Ammon's horn (tissue), 1 donor: ENCODE data around the gene CERS2.

Experiments used
- DNase-seq: peaks from one replicate; pipeline ENCODE4 v3.0.0-alpha.2; 2016; ENCODE audit warnings: low spot score

The CERS2 gene

GRCh38 chr1:150997949-150998348, 23.3 kb upstream of the CERS2 start:
- no peak for DNase-seq

DNA sequence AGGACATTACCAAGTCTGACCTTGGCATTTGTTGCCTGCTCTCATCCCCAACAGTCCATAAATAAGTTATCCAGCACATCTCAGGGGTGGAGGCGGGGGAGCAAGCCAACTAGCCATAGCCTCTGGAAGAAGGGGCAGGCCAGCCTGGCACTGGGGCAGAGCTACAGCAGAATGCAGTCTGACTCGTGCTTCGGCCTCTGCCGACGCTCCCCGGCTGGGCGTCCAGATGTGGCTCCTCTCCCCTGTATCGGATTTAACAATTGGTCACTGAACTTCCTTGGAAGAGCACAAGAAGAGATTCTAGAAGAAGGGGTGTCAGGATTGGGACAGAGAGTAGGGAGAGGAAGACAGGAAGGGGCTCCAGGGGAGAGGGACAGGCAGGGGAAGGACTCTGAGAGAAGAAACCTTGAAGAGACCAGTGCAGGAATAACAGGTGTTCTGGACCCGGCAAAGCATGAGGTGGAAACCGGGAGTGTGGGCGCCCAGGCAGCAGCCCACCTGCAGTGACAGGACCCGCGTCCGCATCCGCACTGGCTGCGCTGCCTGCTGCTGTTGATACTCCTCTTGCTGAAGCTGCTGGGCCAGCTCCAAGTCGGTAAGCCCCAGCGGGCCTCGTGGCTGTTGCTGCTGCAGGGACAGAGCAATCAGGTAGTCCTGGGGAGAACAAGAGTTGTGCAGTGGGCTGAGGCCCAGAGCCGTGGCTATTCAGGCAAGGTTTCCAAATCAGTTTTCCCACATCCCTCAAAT, 22.7 kb upstream of the CERS2 start:
- no peak for DNase-seq

- no peak for DNase-seq
Measured at GRCh38 chr1:150995896-150996295, 21.3 kb upstream of the CERS2 start.

- DNase-seq = no peak
Measured at GRCh38 chr1:150995460-150995859, 20.8 kb upstream of the CERS2 start.

- DNase-seq = no peak
Measured at GRCh38 chr1:150994248-150994647, 19.6 kb upstream of the CERS2 start.

GRCh38 chr1:150992626-150993025, 18.0 kb upstream of the CERS2 start:
- no peak for DNase-seq

GRCh38 chr1:150987924-150988323, 13.3 kb upstream of the CERS2 start:
- DNase-seq = no peak

- DNase-seq = no peak
Measured at GRCh38 chr1:150985179-150985825, 10.7 kb upstream of the CERS2 start.

DNA sequence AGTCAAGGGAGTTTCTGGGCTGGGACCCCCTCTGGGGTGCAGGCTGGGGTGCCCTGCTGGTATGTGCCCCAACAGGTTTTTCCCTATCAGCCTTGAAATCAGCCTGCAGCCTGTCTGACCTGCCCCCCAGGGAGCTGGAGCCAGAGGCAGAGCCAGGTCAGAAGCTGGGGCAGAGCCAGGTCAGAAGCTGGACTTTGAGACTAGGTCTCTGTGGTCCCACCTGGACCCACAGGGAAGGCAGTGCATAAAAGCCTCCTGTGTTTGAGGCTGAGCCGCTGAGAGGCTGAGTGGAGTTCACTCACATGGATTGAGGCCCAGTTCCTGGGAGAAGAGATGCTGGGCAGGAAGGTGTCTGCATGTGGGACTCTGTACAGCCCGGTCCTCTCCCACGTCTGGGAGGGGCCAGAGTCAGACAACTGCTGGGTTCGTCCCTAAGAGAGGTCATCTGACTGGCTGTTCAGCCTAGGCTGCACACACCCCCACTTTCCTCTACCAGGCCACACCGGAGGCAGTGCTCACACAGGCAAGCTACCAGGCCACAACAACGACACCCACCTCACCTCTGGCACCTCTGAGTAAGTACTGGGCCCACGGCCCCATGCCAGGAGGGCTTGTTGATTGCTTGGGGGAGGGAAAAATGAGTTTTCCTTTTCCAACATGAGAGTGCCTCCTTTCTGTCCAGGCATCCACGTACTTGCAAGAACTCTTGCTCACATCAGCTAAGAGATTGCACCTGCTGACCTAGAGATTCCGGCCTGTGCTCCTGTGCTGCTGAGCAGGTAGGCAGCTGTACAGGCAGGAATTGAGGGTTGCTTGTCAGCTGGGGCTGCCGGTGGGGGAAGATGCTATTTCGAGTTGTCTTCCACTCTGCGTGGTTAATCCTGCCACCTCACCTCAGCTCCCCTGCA, 7.4 kb upstream of the CERS2 start, which contains the start of gene ANXA9:
Gene ANXA9 (plus strand): TSS at position 488 of the 908 bp plus-strand sequence. CDS start 814 bp downstream, outside the sequence.
- DNase-seq = no peak

DNA sequence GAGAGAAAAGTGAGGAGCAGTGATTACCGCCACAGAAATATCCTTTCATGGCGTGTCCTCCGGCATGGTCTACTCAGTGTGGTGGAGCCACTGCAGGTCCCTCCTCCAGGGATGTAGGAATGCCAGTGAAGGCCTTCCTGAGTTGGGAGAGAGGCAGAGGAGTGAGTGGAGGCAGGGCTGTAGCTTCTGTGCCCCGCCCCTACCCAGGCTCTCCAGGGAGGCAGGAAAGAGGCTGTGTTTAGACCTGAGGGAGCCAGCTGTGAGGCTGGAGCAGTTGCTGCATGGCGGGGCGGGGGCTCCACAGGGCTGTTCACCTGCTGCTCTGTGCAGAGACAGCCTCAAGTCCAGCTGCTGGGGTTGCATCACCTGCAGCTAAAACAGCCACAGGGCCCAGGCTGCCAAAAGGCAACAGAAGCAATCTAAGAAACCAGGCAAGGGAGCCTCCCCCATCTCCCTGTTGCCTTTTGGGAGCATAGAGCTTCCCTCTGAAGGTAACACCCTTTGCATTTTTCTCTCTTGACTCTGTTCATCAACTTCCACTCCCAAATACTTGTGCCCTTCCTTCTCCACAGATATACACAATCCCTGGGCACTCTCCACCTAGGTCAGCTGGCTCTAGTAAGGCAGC, 6.7 kb upstream of the CERS2 start:
- DNase-seq = no peak

- peak; percentile 86 for DNase-seq
Measured at GRCh38 chr1:150979092-150980056, 4.7 kb upstream of the CERS2 start.

GRCh38 chr1:150976879-150977694, 2.5 kb upstream of the CERS2 start:
- DNase-seq = peak; percentile 92

DNA sequence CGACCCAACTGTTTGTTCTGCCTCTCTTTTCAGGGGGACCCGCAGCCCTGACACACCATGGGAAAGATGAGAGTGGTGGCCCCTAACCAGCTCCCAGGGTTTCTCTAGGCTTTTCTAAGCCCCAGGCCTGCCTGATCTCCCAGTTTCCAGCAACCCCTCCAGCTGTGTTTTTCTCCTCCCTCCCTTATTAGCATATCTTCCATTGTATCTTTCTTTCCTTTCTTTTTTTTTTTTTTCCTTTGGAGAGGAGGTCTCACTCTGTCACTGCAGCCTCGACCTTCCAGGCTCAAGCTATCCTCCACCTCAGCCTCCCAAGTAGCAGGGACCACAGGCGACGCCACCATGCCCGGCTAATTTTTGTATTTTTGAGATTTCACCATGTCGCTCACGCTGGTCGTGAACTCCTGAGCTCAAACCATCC, 1.8 kb upstream of the CERS2 start:
- DNase-seq = no peak

DNA sequence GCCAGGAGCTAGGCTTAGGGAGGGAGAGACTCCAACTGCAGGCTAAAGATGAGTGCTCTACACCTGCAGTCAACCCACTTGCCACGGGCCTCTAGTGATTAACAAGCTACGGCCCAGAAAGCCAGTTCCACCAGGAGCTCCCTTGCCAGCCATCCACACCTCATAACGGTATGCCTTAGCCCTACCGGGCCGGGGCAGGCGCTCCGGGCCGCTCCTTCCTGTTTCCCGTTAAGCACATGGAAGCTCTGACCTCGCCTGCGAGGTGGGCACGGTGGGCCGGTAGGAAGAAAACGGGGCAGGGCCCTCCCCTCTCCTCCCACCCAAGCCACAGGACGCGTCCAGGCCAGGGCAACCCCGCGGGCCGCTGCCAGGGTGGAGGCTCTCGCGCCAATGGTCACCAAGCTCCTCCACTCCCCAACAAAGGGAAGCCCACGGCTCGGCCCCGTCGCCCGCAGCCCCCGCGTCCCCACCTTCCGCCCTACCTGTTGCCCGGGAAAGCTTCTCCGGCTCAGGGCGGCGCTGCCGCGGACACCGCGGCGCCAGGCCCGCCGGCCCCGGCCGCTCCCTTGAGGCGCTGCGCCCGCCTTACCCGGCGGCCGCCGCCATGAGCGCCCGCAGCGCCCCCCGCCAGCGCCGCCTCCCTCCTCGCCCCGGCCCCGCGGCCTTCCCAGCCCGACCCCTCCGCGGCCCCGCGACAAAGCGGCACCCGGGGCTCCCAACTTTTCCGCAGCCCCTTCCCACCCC, 627 bp downstream of the CERS2 start:
- DNase-seq = no peak

GRCh38 chr1:150973258-150973835, 1.3 kb downstream of the CERS2 start:
- DNase-seq = no peak

- no peak for DNase-seq
Measured at GRCh38 chr1:150972417-150972940, 2.2 kb downstream of the CERS2 start.

GRCh38 chr1:150971583-150972416, 2.8 kb downstream of the CERS2 start:
- DNase-seq = no peak
